ENCODE measurements around the gene ATXN7L3.

ATXN7L3 gene

GRCh38 chr17:44199553-44200477 lies at the start of gene ATXN7L3:
Gene ATXN7L3 (minus strand): TSS chr17:44199884. CDS start chr17:44198070, 1,814 bp downstream.
- Histone ChIP-seq H3K4me3 (ENCODE audit: insufficient read depth, low read length, poor library complexity, severe bottlenecking) (peak within 1 kb of the TSS; percentile 90), H3F3A (ENCODE audit: insufficient read depth) (peaks cover 24% of the 10 kb centered on the region), H3K4me2 (ENCODE audit: low read depth, low read length, poor library complexity, severe bottlenecking) (peak within 1 kb of the TSS; percentile 99), H3K27me3 (ENCODE audit: low read length) (no peaks in the 10 kb centered on the region), H3K9me3 (ENCODE audit: insufficient read depth, low read length) (no peaks in the 10 kb centered on the region), H3K79me2 (ENCODE audit: insufficient read depth, low read length) (peaks cover 21% of the 10 kb centered on the region), H3K9ac (ENCODE audit: low read length) (peak within 1 kb of the TSS; percentile 96), H3K36me3 (ENCODE audit: low read length) (0 out of 2 replicates have a peak, but pooled peaks cover 3% of the 10 kb centered on the region), H2AFZ (ENCODE audit: low read depth, low read length, severe bottlenecking) (no peak within 1 kb of the TSS), H4K20me1 (ENCODE audit: low read depth, low read length) (no peaks in the 10 kb centered on the region), H3K9me2 (replicated peaks; ENCODE audit: insufficient read depth, low read length) (no peaks in the 10 kb centered on the region), H3K27ac (ENCODE audit: low read depth, low read length) (peak within 1 kb of the TSS; percentile 92)
- TF ChIP-seq CTCF (IDR thresholded peaks at IDR 0.05; ENCODE audit: insufficient read depth, low read length, poor library complexity, severe bottlenecking) = no peak
- no peak for TF ChIP-seq EZH2phosphoT487 (conservative IDR thresholded peaks at IDR 0.05; ENCODE audit: low read length)

- H3F3A ChIP-seq (ENCODE audit: insufficient read depth) = no peaks in the 10 kb centered on the region
- no peaks in the 10 kb centered on the region for H3K36me3 ChIP-seq (ENCODE audit: low read length)
- no peak overlapping the region for H3K9ac ChIP-seq (ENCODE audit: low read length)
- H3K27ac ChIP-seq (ENCODE audit: low read depth, low read length) = no peak overlapping the region
- H3K9me2 ChIP-seq (replicated peaks; ENCODE audit: insufficient read depth, low read length) = no peaks in the 10 kb centered on the region
- no peaks in the 10 kb centered on the region for H3K27me3 ChIP-seq (ENCODE audit: low read length)
- no peak overlapping the region for H3K4me2 ChIP-seq (ENCODE audit: low read depth, low read length, poor library complexity, severe bottlenecking)
- H4K20me1 ChIP-seq (ENCODE audit: low read depth, low read length) = no peaks in the 10 kb centered on the region
- H3K4me3 ChIP-seq (ENCODE audit: insufficient read depth, low read length, poor library complexity, severe bottlenecking) = no peak overlapping the region
- no peaks in the 10 kb centered on the region for H3K9me3 ChIP-seq (ENCODE audit: insufficient read depth, low read length)
- no peak for TF ChIP-seq EZH2phosphoT487 (conservative IDR thresholded peaks at IDR 0.05; ENCODE audit: low read length)
- no peak for TF ChIP-seq CTCF (IDR thresholded peaks at IDR 0.05; ENCODE audit: insufficient read depth, low read length, poor library complexity, severe bottlenecking)
- H2AFZ ChIP-seq (ENCODE audit: low read depth, low read length, severe bottlenecking) = no peak overlapping the region
- H3K79me2 ChIP-seq (ENCODE audit: insufficient read depth, low read length) = no peaks in the 10 kb centered on the region
Measured at GRCh38 chr17:44247876-44248736, 48.4 kb upstream of the ATXN7L3 start.

- Histone ChIP-seq H3K9me3 (ENCODE audit: insufficient read depth, low read length) (no peaks in the 10 kb centered on the region), H4K20me1 (ENCODE audit: low read depth, low read length) (no peaks in the 10 kb centered on the region), H3K27ac (ENCODE audit: low read depth, low read length) (no peak overlapping the region), H3K9ac (ENCODE audit: low read length) (no peak overlapping the region), H3K9me2 (replicated peaks; ENCODE audit: insufficient read depth, low read length) (no peaks in the 10 kb centered on the region), H2AFZ (ENCODE audit: low read depth, low read length, severe bottlenecking) (no peak overlapping the region), H3K79me2 (ENCODE audit: insufficient read depth, low read length) (no peaks in the 10 kb centered on the region), H3K27me3 (ENCODE audit: low read length) (no peaks in the 10 kb centered on the region), H3F3A (ENCODE audit: insufficient read depth) (no peaks in the 10 kb centered on the region), H3K4me2 (ENCODE audit: low read depth, low read length, poor library complexity, severe bottlenecking) (no peak overlapping the region), H3K36me3 (ENCODE audit: low read length) (no peaks in the 10 kb centered on the region), H3K4me3 (ENCODE audit: insufficient read depth, low read length, poor library complexity, severe bottlenecking) (no peak overlapping the region)
- TF ChIP-seq EZH2phosphoT487 (conservative IDR thresholded peaks at IDR 0.05; ENCODE audit: low read length) (no peak), CTCF (IDR thresholded peaks at IDR 0.05; ENCODE audit: insufficient read depth, low read length, poor library complexity, severe bottlenecking) (no peak)
Measured at GRCh38 chr17:44247440-44247841, 47.8 kb upstream of the ATXN7L3 start.
